ENCODE data around the gene CAMSAP2.

Gene CAMSAP2

DNA sequence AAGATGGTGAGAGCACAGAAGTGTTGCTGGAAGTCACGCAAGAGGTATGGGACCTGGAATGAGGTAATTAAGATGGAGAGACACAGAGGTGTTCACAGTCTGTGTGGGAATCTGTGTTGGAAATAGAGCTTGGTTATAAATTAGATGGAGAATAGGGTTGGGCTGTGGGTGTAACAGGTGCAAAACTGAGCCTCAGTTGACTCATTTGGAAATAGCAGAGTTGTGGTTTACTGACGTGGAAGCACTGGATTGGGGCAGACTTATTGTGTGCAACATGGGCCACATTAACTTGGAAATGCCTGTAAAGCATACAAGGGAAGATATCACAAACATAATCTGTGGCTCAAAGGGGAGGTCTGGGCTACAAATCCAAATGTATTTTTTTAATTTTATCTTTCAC lies 13.0 kb downstream of the CAMSAP2 start:
- no peak for TF ChIP-seq CTCF (IDR thresholded peaks at IDR 0.05; ENCODE audit: low read depth, low read length)
- no peak overlapping the region for H3K4me3 ChIP-seq (ENCODE audit: low read depth, low read length)

DNA sequence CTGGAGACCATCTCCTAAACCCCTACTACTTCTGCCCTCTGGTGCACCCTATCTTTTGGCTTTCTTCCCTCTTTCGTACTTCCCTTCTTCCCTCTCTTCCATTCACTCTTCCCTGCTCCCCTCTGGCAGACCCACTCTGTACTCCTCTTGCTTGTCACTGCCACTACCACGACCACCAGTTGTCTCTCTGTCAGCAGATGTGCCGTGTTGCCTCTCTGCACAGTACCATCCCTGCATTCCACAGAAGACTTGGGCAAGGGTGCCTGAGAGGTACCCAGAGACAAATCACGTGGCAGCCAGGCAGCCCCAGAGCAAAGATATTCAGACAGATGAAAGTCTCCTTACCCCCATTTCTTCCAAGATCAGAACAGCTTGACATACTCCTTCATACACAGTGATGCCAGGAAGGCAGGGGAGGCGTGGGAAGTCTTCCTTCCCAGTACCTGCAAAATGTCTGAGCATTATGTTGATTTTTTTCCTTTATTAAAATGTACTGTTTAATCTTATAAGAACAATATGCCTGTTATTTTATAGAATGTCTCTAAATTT lies 15.0 kb downstream of the CAMSAP2 start:
- H3K4me3 ChIP-seq (ENCODE audit: low read depth, low read length): no peak overlapping the region
- TF ChIP-seq CTCF (IDR thresholded peaks at IDR 0.05; ENCODE audit: low read depth, low read length): no peak

- no peak overlapping the region for H3K4me3 ChIP-seq (ENCODE audit: low read depth, low read length)
- no peak for TF ChIP-seq CTCF (IDR thresholded peaks at IDR 0.05; ENCODE audit: low read depth, low read length)
Measured at GRCh38 chr1:200755456-200755855, 16.8 kb downstream of the CAMSAP2 start.

DNA sequence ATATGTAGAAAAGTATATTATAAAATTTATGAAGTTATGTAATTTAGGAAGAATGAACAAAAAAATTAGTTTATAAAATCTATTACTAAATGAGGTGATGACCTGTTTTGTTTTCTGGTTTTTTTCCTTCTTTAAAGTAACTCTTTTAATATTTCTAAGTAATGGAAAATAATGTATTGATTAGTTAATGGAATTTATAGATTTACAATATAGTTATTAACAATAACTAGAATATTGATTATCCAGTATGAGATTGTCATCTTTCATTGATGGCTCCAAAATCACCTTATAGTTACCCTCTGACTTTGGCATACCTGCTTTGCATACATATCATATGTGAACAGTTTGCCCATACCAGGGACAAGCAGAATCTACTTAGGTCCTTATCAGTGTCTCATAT lies 23.4 kb downstream of the CAMSAP2 start:
- TF ChIP-seq CTCF (IDR thresholded peaks at IDR 0.05; ENCODE audit: low read depth, low read length): no peak
- H3K4me3 ChIP-seq (ENCODE audit: low read depth, low read length): no peak overlapping the region

DNA sequence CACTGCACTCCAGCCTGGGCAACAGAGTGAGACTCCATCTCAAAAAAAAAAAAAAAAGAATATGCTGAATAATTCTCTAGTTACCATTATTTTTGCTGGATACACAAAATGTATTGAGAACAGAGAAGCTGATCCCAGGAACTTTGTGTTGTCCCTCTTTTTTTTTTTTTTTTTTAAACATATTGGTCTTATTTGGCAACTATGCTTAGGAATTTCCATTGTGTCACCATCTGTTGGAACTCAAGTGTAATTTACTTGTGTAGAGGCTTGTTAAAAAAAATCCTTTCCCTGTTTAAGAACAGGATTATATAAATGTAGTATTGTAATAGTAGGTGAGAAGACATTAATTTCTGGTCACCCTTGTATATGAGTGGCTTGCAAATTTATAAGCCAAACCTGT lies 28.6 kb downstream of the CAMSAP2 start:
- no peak overlapping the region for H3K4me3 ChIP-seq (ENCODE audit: low read depth, low read length)
- no peak for TF ChIP-seq CTCF (IDR thresholded peaks at IDR 0.05; ENCODE audit: low read depth, low read length)

GRCh38 chr1:200771625-200772555 lies 33.2 kb downstream of the CAMSAP2 start:
- no peak for TF ChIP-seq CTCF (IDR thresholded peaks at IDR 0.05; ENCODE audit: low read depth, low read length)
- H3K4me3 ChIP-seq (ENCODE audit: low read depth, low read length): no peak overlapping the region

GRCh38 chr1:200774311-200774710 lies 35.6 kb downstream of the CAMSAP2 start:
- no peak for TF ChIP-seq CTCF (IDR thresholded peaks at IDR 0.05; ENCODE audit: low read depth, low read length)
- H3K4me3 ChIP-seq (ENCODE audit: low read depth, low read length): no peak overlapping the region

Measured in WI38 (cell line).